A549 (cell line): Measurements from ENCODE around the gene OR52B6.

Source experiments
- CTCF ChIP-seq: fragments of >200 bp; sonication (Bioruptor Twin); formaldehyde crosslinking; IDR thresholded peaks from 3 replicates; pipeline ENCODE4 v1.5.1; 2016
- KDM1A ChIP-seq: fragments of 200-600 bp; sonication (generic); IDR thresholded peaks from 2 replicates; pipeline ENCODE4 v1.6.1; 2016; ENCODE audit warnings: low read depth, mild to moderate bottlenecking
- POLR2A ChIP-seq: IDR thresholded peaks from 2 replicates; pipeline ENCODE4 v1.6.1; 2012; ENCODE audit warnings: mild to moderate bottlenecking, low read length

DNA sequence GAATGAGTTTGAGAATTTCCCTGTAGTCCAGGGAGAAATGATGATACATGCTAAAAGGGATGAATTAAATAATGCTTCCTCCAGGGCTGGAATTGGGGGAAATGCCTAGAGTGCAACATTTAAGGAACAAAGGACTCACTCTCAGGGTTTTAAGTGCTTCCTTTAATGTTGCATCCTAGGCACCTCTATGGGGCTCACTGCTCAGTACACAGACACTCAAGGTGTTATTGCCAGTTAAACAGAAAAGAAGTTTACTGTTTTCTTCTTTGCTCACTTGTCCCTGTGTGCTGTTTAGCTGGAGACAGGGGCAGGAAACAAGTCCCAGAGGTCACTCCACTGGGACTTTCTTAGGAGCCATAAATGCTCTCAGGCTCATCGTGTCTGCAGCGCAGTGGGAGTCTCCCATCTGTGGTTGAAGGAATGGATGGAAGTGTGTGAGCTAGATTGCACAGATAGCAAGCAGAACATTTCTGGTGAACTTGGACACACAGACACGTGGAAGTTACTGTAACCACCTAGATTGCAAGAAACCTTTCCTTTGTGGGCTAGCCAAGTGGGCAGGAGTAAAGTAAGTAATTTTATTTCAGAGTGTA, 24.0 kb upstream of the OR52B6 start:
- TF ChIP-seq CTCF (no peak), POLR2A (no peak), KDM1A (no peak)
